ENCODE measurements around the gene HOOK1. TPM values are rescaled to one million over a fixed set of nuclear protein-coding genes. Genes with fewer than 3 reads are reported as not detected.

HOOK1 gene
- total and polyA plus RNA-seq, 2 donors (not counting 3 experiments of a cell fraction or from before 2014, with no cell fraction given), result not detected

DNA sequence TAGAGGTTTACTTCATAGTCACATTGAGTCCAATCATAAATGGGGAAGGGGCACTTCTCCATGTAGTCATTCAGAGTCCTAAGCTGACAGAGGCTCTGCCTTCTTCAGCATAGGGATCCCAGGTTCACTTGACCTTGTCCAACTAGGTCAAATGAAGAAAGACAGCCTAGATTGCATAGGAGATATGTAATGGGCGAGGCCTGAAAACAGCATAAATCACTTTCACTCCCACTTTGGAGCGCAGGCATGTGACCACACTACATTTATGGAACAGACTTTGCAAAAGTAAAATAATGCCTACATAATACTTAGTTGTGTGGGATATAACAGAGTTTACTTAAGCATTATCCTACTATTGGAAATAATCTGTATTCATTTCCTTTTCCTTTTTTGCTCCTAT lies 51.7 kb downstream of the HOOK1 start:
- POLR2A ChIA-PET, result no interaction called here
- no peak for FAIRE-seq
- no peaks in the 10 kb centered on the region for H3K9me1 ChIP-seq (replicated peaks; ENCODE audit: control insufficient read depth, extremely low read depth, insufficient read depth, low read length)
- no peak overlapping the region for H3K9ac ChIP-seq (replicated peaks; ENCODE audit: extremely low read depth, insufficient read depth, low read length)
- CTCF ChIA-PET, result interaction anchor here (0.7 to 1.4 kb wide), 2 partner anchors 12 to 81 kb away, joined by 3 to 5 read pairs; no protein-coding TSS in a partner anchor
- no peak for DNase-seq (ENCODE audit: low read depth, low spot score)
- no peak overlapping the region for H3K4me3 ChIP-seq (replicated peaks in 1 of 3; ENCODE audit: insufficient read depth in 1 of 3, low read depth in 1 of 3, low read length in 3 of 3)
- no peak overlapping the region for H3K27ac ChIP-seq (ENCODE audit: insufficient read depth, low read depth, low read length)
- intact Hi-C loops (cut with micrococcal nuclease) (no loop called here), dilution Hi-C loops (cut with MboI; ENCODE audit: extremely low pct_ligation_motif_present, low sequenced_read_pairs) (no loop called here)
- H3K79me2 ChIP-seq (ENCODE audit: control insufficient read depth, insufficient read depth, low read length), result no peaks in the 10 kb centered on the region
- TF ChIP-seq FOS (IDR thresholded peaks at IDR 0.05; ENCODE audit: borderline replicate concordance, insufficient read depth, low read length) (no peak), JUN (IDR thresholded peaks at IDR 0.05; ENCODE audit: borderline replicate concordance, insufficient read depth, insufficient read length, low read depth) (no peak), GATA2 (IDR thresholded peaks at IDR 0.05; ENCODE audit: insufficient read depth, insufficient read length, low read depth, low read length) (no peak), EZH2 (IDR thresholded peaks at IDR 0.05; ENCODE audit: borderline replicate concordance, low read depth, low read length, severe bottlenecking) (no peak), POLR2A (IDR thresholded peaks at IDR 0.05; ENCODE audit: low read depth, low read length) (no peak), MYC (IDR thresholded peaks at IDR 0.05; ENCODE audit: low read depth, low read length) (no peak), POLR2AphosphoS5 (IDR thresholded peaks at IDR 0.05; ENCODE audit: insufficient read depth, low read depth, low read length) (no peak)
- TF ChIP-seq, protein P1, sequence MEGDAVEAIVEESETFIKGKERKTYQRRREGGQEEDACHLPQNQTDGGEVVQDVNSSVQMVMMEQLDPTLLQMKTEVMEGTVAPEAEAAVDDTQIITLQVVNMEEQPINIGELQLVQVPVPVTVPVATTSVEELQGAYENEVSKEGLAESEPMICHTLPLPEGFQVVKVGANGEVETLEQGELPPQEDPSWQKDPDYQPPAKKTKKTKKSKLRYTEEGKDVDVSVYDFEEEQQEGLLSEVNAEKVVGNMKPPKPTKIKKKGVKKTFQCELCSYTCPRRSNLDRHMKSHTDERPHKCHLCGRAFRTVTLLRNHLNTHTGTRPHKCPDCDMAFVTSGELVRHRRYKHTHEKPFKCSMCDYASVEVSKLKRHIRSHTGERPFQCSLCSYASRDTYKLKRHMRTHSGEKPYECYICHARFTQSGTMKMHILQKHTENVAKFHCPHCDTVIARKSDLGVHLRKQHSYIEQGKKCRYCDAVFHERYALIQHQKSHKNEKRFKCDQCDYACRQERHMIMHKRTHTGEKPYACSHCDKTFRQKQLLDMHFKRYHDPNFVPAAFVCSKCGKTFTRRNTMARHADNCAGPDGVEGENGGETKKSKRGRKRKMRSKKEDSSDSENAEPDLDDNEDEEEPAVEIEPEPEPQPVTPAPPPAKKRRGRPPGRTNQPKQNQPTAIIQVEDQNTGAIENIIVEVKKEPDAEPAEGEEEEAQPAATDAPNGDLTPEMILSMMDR (IDR thresholded peaks at IDR 0.05; ENCODE audit: extremely low read depth in 1 of 2, insufficient read depth in 1 of 2, low read depth in 1 of 2, low read length in 2 of 2), result no peak
- TF ChIP-seq, protein P2, sequence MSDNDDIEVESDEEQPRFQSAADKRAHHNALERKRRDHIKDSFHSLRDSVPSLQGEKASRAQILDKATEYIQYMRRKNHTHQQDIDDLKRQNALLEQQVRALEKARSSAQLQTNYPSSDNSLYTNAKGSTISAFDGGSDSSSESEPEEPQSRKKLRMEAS (IDR thresholded peaks at IDR 0.05; ENCODE audit: insufficient read depth, insufficient read length), result no peak
- H3K27me3 ChIP-seq (ENCODE audit: control insufficient read depth in 2 of 2, insufficient read depth in 2 of 2, low read length in 2 of 2), result no peaks in the 10 kb centered on the region
- H3K4me2 ChIP-seq (ENCODE audit: insufficient read depth, low read length), result no peak overlapping the region
- H2AFZ ChIP-seq (ENCODE audit: low read depth, low read length), result no peak overlapping the region
- no peaks in the 10 kb centered on the region for H4K20me1 ChIP-seq (replicated peaks; ENCODE audit: control insufficient read depth, extremely low read depth, insufficient read depth, low read length)
- no peaks in the 10 kb centered on the region for H3K36me3 ChIP-seq (ENCODE audit: control insufficient read depth in 2 of 2, extremely low read depth in 1 of 2, insufficient read depth in 2 of 2, low read length in 2 of 2)
- no peaks in the 10 kb centered on the region for H3K4me1 ChIP-seq (ENCODE audit: control insufficient read depth, extremely low read depth, insufficient read depth, low read length)
- H3K9me3 ChIP-seq (replicated peaks; ENCODE audit: control insufficient read depth, insufficient read depth, low read length), result no peaks in the 10 kb centered on the region
- no TSS peak for BruUV-seq (replicated peaks)

All from endothelial cell of umbilical vein (primary cell).